Measurements from ENCODE around the gene EML3. TPM values are rescaled to one million over a fixed set of nuclear protein-coding genes. Genes with fewer than 3 reads are reported as not detected.
"Not testable (repeated sequence)": the region's sequence is repeated elsewhere in the genome, so short reads cannot be mapped to it uniquely, and the experiment has no call there.

The EML3 gene
- polyA plus RNA-seq, 2 of the 4 experiments (the other 2 are of a cell fraction): 15.2 to 27.2 TPM

DNA sequence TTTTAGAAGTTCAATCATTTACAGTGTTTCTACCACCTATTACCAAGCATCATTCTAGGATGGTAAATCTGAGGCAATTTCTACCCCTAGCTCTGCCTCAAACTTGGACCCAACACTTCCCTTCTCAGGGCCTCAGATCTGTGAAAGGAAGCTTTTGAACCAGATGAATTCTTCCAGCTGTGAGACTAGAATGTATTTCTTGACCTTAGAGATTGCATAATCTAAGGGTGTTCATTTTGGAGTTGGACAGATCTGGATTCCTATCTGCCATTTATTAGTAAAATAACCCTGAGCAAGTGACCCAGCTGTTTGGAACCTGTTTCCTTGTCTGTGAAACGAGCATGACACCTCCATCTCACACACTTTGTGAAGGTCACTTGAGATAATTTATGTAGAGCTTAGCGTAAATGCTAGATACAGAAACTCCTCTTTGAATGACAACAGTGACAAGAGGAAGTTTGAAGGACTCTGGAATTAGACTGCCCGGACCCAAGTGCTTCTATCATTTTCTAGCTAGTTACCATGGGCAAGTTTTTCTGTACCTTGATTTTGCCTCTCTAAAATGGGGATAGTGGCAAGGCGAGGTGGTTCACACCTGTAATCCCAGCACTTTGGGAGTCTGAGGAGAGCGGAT is 44.3 kb upstream of the EML3 start:
- no peak overlapping the region for H3K27ac ChIP-seq
- CTCF ChIA-PET: interaction anchor here (0.9 to 3.6 kb wide), 5 partner anchors 9 to 44 kb away, joined by 3 to 14 read pairs (median 3); partner anchors contain the start of genes EML3 and ROM1
- peaks cover 4% of the 10 kb centered on the region; the same call in 2 of the 3 replicates for H3K4me1 ChIP-seq
- H3K9me3 ChIP-seq: no peaks in the 10 kb centered on the region
- POLR2A ChIA-PET: interaction anchor here (1.7 to 3.6 kb wide), 2 partner anchors 8 to 65 kb away, joined by 5 to 35 read pairs; partner anchors contain the start of genes C11orf98, CSKMT and TUT1
- H3K4me3 ChIP-seq: no peak overlapping the region
- no peak for DNase-seq (ENCODE audit: low read depth in 1 of 2, low spot score in 1 of 2)
- TF ChIP-seq HOXB13 (CRISPR knock-in tag; IDR thresholded peaks at IDR 0.05; ENCODE audit: low read depth) (no peak), RAD21 (conservative IDR thresholded peaks at IDR 0.05 in 1 of 2, IDR thresholded peaks at IDR 0.05 in 1 of 2) (no peak)
- FAIRE-seq: no peak
- H3K4me2 ChIP-seq: no peak overlapping the region
- no peak for ATAC-seq
- 61% methylated on average over 5 of the region's 5 CpGs for WGBS (ENCODE audit: missing lambda C conversion rate)

GRCh38 chr11:62654297-62654696 is 41.7 kb upstream of the EML3 start:
- Histone ChIP-seq H3K4me1 (peaks cover 10% of the 10 kb centered on the region; the same call in 2 of the 3 replicates), H3K27ac (no peak overlapping the region; a peak in 1 of 6 replicates), H3K4me3 (no peak overlapping the region), H3K9me3 (no peaks in the 10 kb centered on the region), H3K4me2 (no peak overlapping the region)
- FAIRE-seq (no peak), DNase-seq (ENCODE audit: low read depth in 1 of 2, low spot score in 1 of 2) (no peak), ATAC-seq (no peak)
- no peak for TF ChIP-seq ZNF302 (CRISPR knock-in tag; IDR thresholded peaks at IDR 0.05)
- no peak for TF ChIP-seq PHF8 (IDR thresholded peaks at IDR 0.05; ENCODE audit: borderline replicate concordance, low read depth)
- no peak for TF ChIP-seq HDAC2 (IDR thresholded peaks at IDR 0.05)
- TF ChIP-seq, protein P1, sequence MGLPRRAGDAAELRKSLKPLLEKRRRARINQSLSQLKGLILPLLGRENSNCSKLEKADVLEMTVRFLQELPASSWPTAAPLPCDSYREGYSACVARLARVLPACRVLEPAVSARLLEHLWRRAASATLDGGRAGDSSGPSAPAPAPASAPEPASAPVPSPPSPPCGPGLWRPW (IDR thresholded peaks at IDR 0.05): no peak
- no peak for TF ChIP-seq FOSL2 (IDR thresholded peaks at IDR 0.05)
- TF ChIP-seq FOSL2 (CRISPR knock-in tag; IDR thresholded peaks at IDR 0.05): no peak
- TF ChIP-seq CHD2 (IDR thresholded peaks at IDR 0.05; ENCODE audit: low read length, partially characterized antibody): no peak
- no peak for TF ChIP-seq MAX (IDR thresholded peaks at IDR 0.05)
- TF ChIP-seq MAFK (IDR thresholded peaks at IDR 0.05; ENCODE audit: partially characterized antibody): no peak
- TF ChIP-seq CEBPB (IDR thresholded peaks at IDR 0.05): no peak
- TF ChIP-seq ESRRA (IDR thresholded peaks at IDR 0.05; ENCODE audit: borderline replicate concordance, low read length): no peak
- 91% methylated on average over 11 of the region's 11 CpGs for WGBS (ENCODE audit: missing lambda C conversion rate)
- CTCF ChIA-PET: interaction anchor here (0.6 to 3.6 kb wide), 4 partner anchors 13 to 228 kb away, joined by 3 to 14 read pairs (median 6); partner anchors contain the start of genes EML3 and ROM1
- POLR2A ChIA-PET: interaction anchor here (0.7 to 3.6 kb wide), 2 partner anchors 11 to 187 kb away, joined by 4 to 35 read pairs; partner anchors contain the start of genes C11orf98 and CSKMT

DNA sequence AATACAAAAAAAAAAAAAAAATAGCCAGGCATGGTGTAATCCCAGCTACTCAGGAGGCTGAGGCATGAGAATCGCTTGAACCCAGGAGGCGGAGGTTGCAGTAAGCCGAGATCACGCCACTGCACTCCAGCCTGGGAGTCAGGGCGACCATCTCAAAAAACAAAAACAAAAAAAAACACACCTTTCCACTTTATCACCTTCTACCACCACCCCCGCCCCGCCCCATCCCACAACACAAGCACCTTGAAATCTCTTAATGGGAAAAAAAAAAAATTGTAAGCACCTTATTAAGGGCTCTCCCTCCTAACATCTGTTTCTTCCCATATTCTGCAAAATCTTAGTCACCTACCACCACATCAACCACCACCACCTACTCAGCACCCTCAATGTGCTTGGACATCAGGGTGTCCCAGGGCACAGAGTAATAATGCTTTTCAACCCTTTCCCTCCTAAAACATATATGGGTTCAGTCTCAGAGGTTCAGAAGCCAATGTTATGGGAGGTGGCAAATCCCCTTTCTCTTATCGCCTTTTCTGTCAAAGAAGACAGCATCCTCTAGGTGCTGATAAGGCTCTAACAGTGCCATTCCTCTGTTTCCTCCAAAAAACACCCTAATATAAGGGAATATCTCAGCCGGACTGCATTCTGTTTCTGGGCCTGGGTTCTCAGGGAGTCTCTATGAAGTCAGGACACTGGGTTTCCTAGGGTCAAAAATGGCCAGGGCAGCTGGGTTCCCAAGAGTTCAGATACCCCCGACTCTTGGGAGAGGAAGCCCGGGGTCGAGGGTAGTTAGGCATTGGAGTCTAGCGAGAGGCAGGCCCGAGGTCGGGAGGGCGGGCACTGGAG is 39.8 kb upstream of the EML3 start:
- CTCF ChIA-PET: interaction anchor here (1.1 to 1.4 kb wide), 3 partner anchors 11 to 258 kb away, joined by 3 read pairs; no protein-coding TSS in a partner anchor
- DNase-seq (ENCODE audit: low read depth in 1 of 2, low spot score in 1 of 2) (no peak), FAIRE-seq (no peak), ATAC-seq (peak in 1 of 2 experiments; percentile 60; a peak in 3 of 6 replicates)
- peak overlapping the region; percentile 85 to 97 for H3K27ac ChIP-seq
- TF ChIP-seq CHD2 (IDR thresholded peaks at IDR 0.05; ENCODE audit: low read length, partially characterized antibody) (no peak), CEBPB (IDR thresholded peaks at IDR 0.05) (no peak), KDM1A (IDR thresholded peaks at IDR 0.05; ENCODE audit: low read depth) (no peak), GATA3 (IDR thresholded peaks at IDR 0.05; ENCODE audit: borderline replicate concordance) (no peak), CBX2 (IDR thresholded peaks at IDR 0.05; ENCODE audit: borderline replicate concordance, low read depth) (no peak), NPAS2 (CRISPR knock-in tag; IDR thresholded peaks at IDR 0.05; ENCODE audit: borderline replicate concordance) (no peak), FOXS1 (CRISPR knock-in tag; IDR thresholded peaks at IDR 0.05) (no peak), EHF (CRISPR knock-in tag; IDR thresholded peaks at IDR 0.05) (no peak), FOSB (CRISPR knock-in tag; IDR thresholded peaks at IDR 0.05) (no peak), EP300 (IDR thresholded peaks at IDR 0.05) (no peak), RNF2 (IDR thresholded peaks at IDR 0.05; ENCODE audit: borderline replicate concordance, low read depth) (no peak), HOXB5 (CRISPR knock-in tag; IDR thresholded peaks at IDR 0.05) (no peak), JUNB (IDR thresholded peaks at IDR 0.05) (no peak), POLR2AphosphoS2 (conservative IDR thresholded peaks at IDR 0.05; ENCODE audit: low read length) (no peak)
- peak overlapping the region; percentile 75 for H3K4me3 ChIP-seq
- H3K4me2 ChIP-seq: peak overlapping the region; percentile 91
- peaks cover 10% of the 10 kb centered on the region; the same call in 2 of the 3 replicates for H3K4me1 ChIP-seq
- 40% methylated on average over 16 of the region's 16 CpGs for WGBS (ENCODE audit: missing lambda C conversion rate)
- POLR2A ChIA-PET: interaction anchor here (0.6 to 1.4 kb wide), 21 partner anchors 8 to 242 kb away, joined by 3 to 91 read pairs (median 5); partner anchors contain the start of genes B3GAT3, C11orf98, CSKMT and EEF1G
- no peaks in the 10 kb centered on the region for H3K9me3 ChIP-seq

DNA sequence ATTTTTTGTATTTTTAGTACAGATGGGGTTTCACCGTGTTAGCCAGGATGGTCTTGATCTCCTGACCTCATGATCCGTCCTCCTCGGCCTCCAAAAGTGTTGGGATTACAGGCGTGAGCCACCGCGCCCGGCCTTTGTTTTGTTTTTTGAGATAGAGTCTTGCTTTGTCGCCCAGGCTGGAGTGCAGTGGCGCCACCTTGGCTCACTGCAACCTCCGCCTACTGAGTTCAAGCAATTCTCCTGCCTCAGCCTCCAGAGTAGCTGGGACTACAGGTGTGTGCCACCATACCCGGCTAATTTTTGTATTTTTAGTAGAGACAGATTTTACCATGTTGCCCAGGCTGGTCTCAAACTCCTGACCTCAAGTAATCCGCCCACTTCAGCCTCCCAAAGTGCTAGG is 37.7 kb upstream of the EML3 start:
- CTCF ChIA-PET: interaction anchor here (0.9 to 2.2 kb wide), 5 partner anchors 19 to 255 kb away, joined by 3 to 6 read pairs (median 3); partner anchors contain the start of genes BSCL2, GNG3 and TUT1
- not testable (repeated sequence) for H3K4me2 ChIP-seq; ATAC-seq; H3K4me3 ChIP-seq; FAIRE-seq; DNase-seq (ENCODE audit: low read depth in 1 of 2, low spot score in 1 of 2); H3K9me3 ChIP-seq; H3K27ac ChIP-seq
- 95% methylated on average over 12 of the region's 12 CpGs for WGBS (ENCODE audit: missing lambda C conversion rate)
- POLR2A ChIA-PET: interaction anchor here (3.2 kb wide), 1 partner anchor 15 kb away, joined by 21 read pairs; the partner anchor contains the start of genes C11orf98 and CSKMT
- H3K4me1 ChIP-seq: peaks cover 16% of the 10 kb centered on the region

All from A549 (cell line).